Astrocyte (in vitro differentiated cells and primary cell): ENCODE data around the gene FAM47E. TPM values are rescaled to one million over a fixed set of nuclear protein-coding genes. Genes with fewer than 3 reads are reported as not detected.

Experiments
- DNase-seq: peaks from one replicate; pipeline ENCODE4 v3.0.0-alpha.2; 2010; ENCODE audit warnings: low read depth
- FAIRE-seq: peaks from 2 replicates; lab custom pipeline; 2011; peaks lifted over from hg19 to GRCh38; lab: Jason Lieb, UNC
- H2AFZ ChIP-seq: 2 replicates; pipeline ENCODE4 v1.6.0; 2012; ENCODE audit warnings: low read depth, low read length, inconsistent platforms
- H3K27ac ChIP-seq: 2 replicates; pipeline ENCODE4 v1.5.1; 2011; ENCODE audit warnings: low read depth, low read length, inconsistent platforms
- H3K27me3 ChIP-seq: 2 replicates; pipeline ENCODE4 v1.6.0; 2011; ENCODE audit warnings: low read length, inconsistent platforms; ENCODE audit not compliant: insufficient read depth
- H3K36me3 ChIP-seq: 2 replicates; pipeline ENCODE4 v1.5.1; 2011; ENCODE audit warnings: low read length, inconsistent platforms; ENCODE audit not compliant: insufficient read depth
- H3K4me1 ChIP-seq: 2 replicates; pipeline ENCODE4 v1.5.1; 2011; ENCODE audit warnings: low read length, inconsistent platforms; ENCODE audit not compliant: insufficient read depth
- H3K4me2 ChIP-seq: 2 replicates; pipeline ENCODE4 v1.6.0; 2012; ENCODE audit warnings: low read length, inconsistent platforms
- H3K4me3 ChIP-seq: 2 replicates; pipeline ENCODE4 v1.5.1; 2011; ENCODE audit warnings: low read depth, mild to moderate bottlenecking, low read length, inconsistent platforms; ENCODE audit not compliant: insufficient read depth
- H3K79me2 ChIP-seq: 2 replicates; pipeline ENCODE4 v1.6.0; 2012; ENCODE audit warnings: mild to moderate bottlenecking, low read length, inconsistent platforms; ENCODE audit not compliant: insufficient read depth
- H3K9ac ChIP-seq: 2 replicates; pipeline ENCODE4 v1.6.0; 2012; ENCODE audit warnings: mild to moderate bottlenecking, low read length, inconsistent platforms
- H3K9me3 ChIP-seq: 2 replicates; pipeline ENCODE4 v1.5.1; 2012; ENCODE audit warnings: low read depth, mild to moderate bottlenecking, low read length, inconsistent platforms; ENCODE audit not compliant: insufficient read depth
- H4K20me1 ChIP-seq: 2 replicates; pipeline ENCODE4 v1.6.0; 2012; ENCODE audit warnings: low read length, inconsistent platforms; ENCODE audit not compliant: insufficient read depth
- H3K27ac Mint-ChIP-seq: one replicate; pipeline ENCODE4 v1.8.0; 2021; ENCODE audit warnings: mild to moderate bottlenecking, mixed read lengths; ENCODE audit not compliant: unreplicated experiment
- H3K27me3 Mint-ChIP-seq: one replicate; pipeline ENCODE4 v1.8.0; 2021; ENCODE audit warnings: low read depth, mixed read lengths; ENCODE audit not compliant: unreplicated experiment
- H3K36me3 Mint-ChIP-seq: one replicate; pipeline ENCODE4 v1.8.0; 2021; ENCODE audit warnings: low read depth, mixed read lengths; ENCODE audit not compliant: unreplicated experiment
- H3K4me1 Mint-ChIP-seq: one replicate; pipeline ENCODE4 v1.8.0; 2021; ENCODE audit warnings: low read depth, mixed read lengths; ENCODE audit not compliant: unreplicated experiment
- H3K4me3 Mint-ChIP-seq: one replicate; pipeline ENCODE4 v1.8.0; 2021; ENCODE audit warnings: mild to moderate bottlenecking, moderate library complexity, mixed read lengths; ENCODE audit not compliant: unreplicated experiment
- H3K9me3 Mint-ChIP-seq: one replicate; pipeline ENCODE4 v1.8.0; 2021; ENCODE audit warnings: mild to moderate bottlenecking, mixed read lengths; ENCODE audit not compliant: unreplicated experiment
- CTCF ChIP-seq: IDR thresholded peaks from 2 replicates; pipeline ENCODE4 v1.5.1; 2011; ENCODE audit warnings: low read depth, mild to moderate bottlenecking, inconsistent platforms, low read length, moderate library complexity; ENCODE audit not compliant: insufficient read depth
- EZH2 ChIP-seq: IDR thresholded peaks from 2 replicates; pipeline ENCODE4 v1.6.1; 2012; ENCODE audit warnings: mild to moderate bottlenecking, low read length, inconsistent platforms; ENCODE audit not compliant: insufficient read depth
- total RNA-seq: library from RNA; stranded (reverse); gene quantifications from 2 replicates; pipeline ENCODE4 v1.2.1, GENCODE V29; 2021

FAM47E gene
- total RNA-seq, 1 donor from 2014 or later, result 0.54 TPM

DNA sequence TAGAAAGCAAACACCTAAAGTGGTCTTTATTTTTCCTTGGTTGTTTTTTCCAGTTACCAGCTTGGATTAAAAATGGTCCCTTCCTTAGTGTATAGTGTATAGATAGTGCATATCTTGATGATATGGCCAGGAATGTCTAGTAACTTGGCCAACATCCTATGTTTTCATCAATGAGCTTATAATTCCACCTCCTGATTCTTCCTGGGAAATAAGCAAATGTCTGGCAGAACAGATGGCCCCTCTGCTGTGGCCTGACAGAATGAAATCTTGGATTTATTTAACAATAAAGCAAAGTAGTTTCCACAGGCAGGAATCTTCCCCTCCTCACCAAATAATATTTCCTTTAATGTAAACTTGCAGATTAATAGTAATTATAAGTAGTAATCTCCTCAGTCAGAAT is 44.0 kb upstream of the FAM47E start:
- peaks cover 54% of the 10 kb centered on the region for H4K20me1 ChIP-seq
- no peak overlapping the region for H3K27ac ChIP-seq
- DNase-seq, result no peak
- H3K79me2 ChIP-seq, result peaks cover 99% of the 10 kb centered on the region
- TF ChIP-seq EZH2, result no peak
- no peak for TF ChIP-seq CTCF
- H3K9ac ChIP-seq, result no peak overlapping the region
- no peak overlapping the region for H3K4me3 ChIP-seq
- H3K27me3 Mint-ChIP-seq, result no peaks in the 10 kb centered on the region
- H3K36me3 Mint-ChIP-seq, result no peaks in the 10 kb centered on the region
- no peaks in the 10 kb centered on the region for H3K9me3 ChIP-seq
- H3K4me1 Mint-ChIP-seq, result peaks cover 41% of the 10 kb centered on the region
- H2AFZ ChIP-seq, result no peak overlapping the region
- no peak overlapping the region for H3K4me3 Mint-ChIP-seq
- peak overlapping the region; percentile 83 for H3K4me2 ChIP-seq
- H3K36me3 ChIP-seq, result no peaks in the 10 kb centered on the region
- no peak for FAIRE-seq
- peaks cover 21% of the 10 kb centered on the region for H3K4me1 ChIP-seq
- H3K27ac Mint-ChIP-seq, result no peak overlapping the region
- no peaks in the 10 kb centered on the region for H3K27me3 ChIP-seq
- H3K9me3 Mint-ChIP-seq, result no peaks in the 10 kb centered on the region

GRCh38 chr4:76208005-76208765 is 43.3 kb upstream of the FAM47E start:
- Histone ChIP-seq H2AFZ (peak overlapping the region; percentile 12), H3K4me1 (peaks cover 24% of the 10 kb centered on the region), H3K36me3 (no peaks in the 10 kb centered on the region), H3K9ac (peak overlapping the region; percentile 67), H4K20me1 (peaks cover 53% of the 10 kb centered on the region), H3K79me2 (peaks cover 100% of the 10 kb centered on the region), H3K4me2 (peak overlapping the region; percentile 83), H3K27ac (peak overlapping the region; percentile 65), H3K27me3 (no peaks in the 10 kb centered on the region), H3K9me3 (no peaks in the 10 kb centered on the region), H3K4me3 (peak overlapping the region; percentile 27)
- Mint-ChIP-seq H3K27me3 (no peaks in the 10 kb centered on the region), H3K36me3 (no peaks in the 10 kb centered on the region), H3K4me3 (peak overlapping the region; percentile 1), H3K27ac (peak overlapping the region; percentile 51), H3K9me3 (no peaks in the 10 kb centered on the region), H3K4me1 (peaks cover 41% of the 10 kb centered on the region)
- FAIRE-seq (no peak), DNase-seq (peak; percentile 73)
- TF ChIP-seq EZH2, result no peak
- TF ChIP-seq CTCF, result no peak

- Histone ChIP-seq H3K4me1 (peaks cover 31% of the 10 kb centered on the region), H3K9me3 (no peaks in the 10 kb centered on the region), H4K20me1 (peaks cover 43% of the 10 kb centered on the region), H3K4me3 (no peak overlapping the region), H2AFZ (no peak overlapping the region), H3K4me2 (no peak overlapping the region), H3K27ac (no peak overlapping the region), H3K9ac (no peak overlapping the region), H3K79me2 (peaks cover 89% of the 10 kb centered on the region), H3K36me3 (no peaks in the 10 kb centered on the region), H3K27me3 (no peaks in the 10 kb centered on the region)
- FAIRE-seq (no peak), DNase-seq (no peak)
- no peak for TF ChIP-seq EZH2
- TF ChIP-seq CTCF, result no peak
- Mint-ChIP-seq H3K36me3 (no peaks in the 10 kb centered on the region), H3K4me1 (peaks cover 44% of the 10 kb centered on the region), H3K27ac (no peak overlapping the region), H3K27me3 (no peaks in the 10 kb centered on the region), H3K9me3 (no peaks in the 10 kb centered on the region), H3K4me3 (no peak overlapping the region)
These were observed 41.6 kb upstream of the FAM47E start for GRCh38 chr4:76209881-76210280.
